Skin of body (tissue), 2 donors: ENCODE measurements around the gene MPP3. TPM values are rescaled to one million over a fixed set of nuclear protein-coding genes. Genes with fewer than 3 reads are reported as not detected.

Source experiments
- DNase-seq: peaks from one replicate; lab custom pipeline; 2025; lab: John Stamatoyannopoulos, UW
- total RNA-seq: library from RNA; depleted of rRNA; stranded (reverse); fragments of >200 nt; gene quantifications from one replicate; pipeline ENCODE4 v1.2.3, GENCODE V29; 2014

The MPP3 gene
- total RNA-seq, 1 donor from 2014 or later: 7.7 TPM

- DNase-seq: peak; percentile 67
Measured at GRCh38 chr17:43753493-43754129, 79.3 kb downstream of the MPP3 start.

Other genes with a start within 250 kb of the MPP3 start
- 10.9 TPM for gene MEOX1, start 171.2 kb downstream of the MPP3 start, total RNA-seq
- gene SOST, start 74.4 kb downstream of the MPP3 start, total RNA-seq: 0.20 TPM
- gene DUSP3, start 54.2 kb downstream of the MPP3 start, total RNA-seq: 29.2 TPM
- not detected for gene CFAP97D1, start 52.7 kb downstream of the MPP3 start, total RNA-seq
- gene CD300LG, start 14.0 kb upstream of the MPP3 start, total RNA-seq: 2.5 TPM
- gene MPP2, start 74.4 kb upstream of the MPP3 start, total RNA-seq: 3.0 TPM
- not detected for gene PPY, start 109.3 kb upstream of the MPP3 start, total RNA-seq
- gene PYY, start 120.8 kb upstream of the MPP3 start, total RNA-seq: not detected
- gene NAGS, start 171.5 kb upstream of the MPP3 start, total RNA-seq: 0.49 TPM
- gene TMEM101, start 181.8 kb upstream of the MPP3 start, total RNA-seq: 25.9 TPM
- 12.2 TPM for gene LSM12, start 233.5 kb upstream of the MPP3 start, total RNA-seq
- gene G6PC3, start 237.6 kb upstream of the MPP3 start, total RNA-seq: 9.4 TPM